K562 (cell line): ENCODE results near the gene PTPRC. TPM values are rescaled to one million over a fixed set of nuclear protein-coding genes. Genes with fewer than 3 reads are reported as not detected.

Experiments
- ATAC-seq: fragments of 200-7000 bp; cut with Tn5 transposase; 3 replicates; pipeline ENCODE4 v1.9.1; 2020; ENCODE audit warnings: moderate library complexity
- BruUV-seq: library from RNA; stranded (reverse); fragments of 400-500 nt; replicated peaks from 2 replicates; lab custom pipeline; 2021; lab: Mats Ljungman, UMichigan
- CTCF ChIA-PET: fragments of 300-600 bp; formaldehyde crosslinking; extraction: SDS; loops from one replicate; lab custom pipeline; 2021; ENCODE audit warnings: low intra/inter-chr PET ratio; lab: Yijun Ruan, JAX
- POLR2A ChIA-PET: fragments of 300-600, 350-650 bp; sonication (Branson Sonifier 250); formaldehyde crosslinking; extraction: SDS; loops from one replicate; lab custom pipeline; 2021; ENCODE audit warnings: antibody characterized with exemption, inconsistent platforms; lab: Yijun Ruan, JAX
- DNase-seq, 4 experiments: peaks; one replicate each; pipeline versions ENCODE4 v3.0.0 to v3.0.0-alpha.2; 2011 to 2018; ENCODE audit warnings: low spot score in 3 of 4, mixed read lengths in 3 of 4; ENCODE audit errors: extremely low read depth in 1 of 4
- FAIRE-seq: peaks from 2 replicates; lab custom pipeline; 2011; peaks lifted over from hg19 to GRCh38; lab: Jason Lieb, UNC
- H2AFZ ChIP-seq: 2 replicates; pipeline ENCODE4 v1.6.0; 2011; ENCODE audit warnings: low read depth, low read length, control low read depth, inconsistent platforms
- H3K27ac ChIP-seq: fragments of 200-600 bp; 3 replicates; pipeline ENCODE4 v1.8.0; 2011; ENCODE audit warnings: low read depth, mild to moderate bottlenecking, control low read depth, inconsistent platforms, low read length, moderate library complexity, mixed read lengths; ENCODE audit errors: extremely low read depth
- H3K27me3 ChIP-seq, 2 experiments: fragments of 300-600 bp in 1 of 2; 2 replicates in 1 of 2; 3 replicates in 1 of 2; pipeline versions ENCODE4 v1.6.0 to v1.8.0; 2011; ENCODE audit warnings: inconsistent platforms in 2 of 2, low read length in 2 of 2, mild to moderate bottlenecking in 1 of 2, mixed read lengths in 1 of 2, moderate library complexity in 1 of 2; ENCODE audit not compliant: control insufficient read depth in 2 of 2, insufficient read depth in 2 of 2
- H3K36me3 ChIP-seq: fragments of 300-600 bp; 3 replicates; pipeline ENCODE4 v1.8.0; 2011; ENCODE audit warnings: mild to moderate bottlenecking, low read length, inconsistent platforms; ENCODE audit not compliant: control insufficient read depth, insufficient read depth
- H3K4me1 ChIP-seq, 2 experiments: fragments of 200-600 bp in 1 of 2; replicated peaks in 1 of 2; 2 replicates in 1 of 2; 3 replicates in 1 of 2; pipeline versions ENCODE4 v1.5.1 to v1.8.0; 2011; ENCODE audit warnings: inconsistent platforms in 2 of 2, low read length in 2 of 2, mild to moderate bottlenecking in 1 of 2, mixed read lengths in 1 of 2, moderate library complexity in 1 of 2; ENCODE audit not compliant: control insufficient read depth in 2 of 2, insufficient read depth in 2 of 2
- H3K4me2 ChIP-seq: 2 replicates; pipeline ENCODE4 v1.6.1; 2011; ENCODE audit warnings: low read length, control low read depth, inconsistent platforms, mixed read lengths; ENCODE audit not compliant: insufficient read depth
- H3K4me3 ChIP-seq: fragments of 200-600 bp; sonication (generic), shearing (Covaris generic); 2 replicates; pipeline ENCODE4 v1.5.1; 2016; ENCODE audit warnings: control low read depth, inconsistent platforms
- H3K79me2 ChIP-seq: fragments of 200-600 bp; 3 replicates; pipeline ENCODE4 v1.8.0; 2011; ENCODE audit warnings: low read length, inconsistent platforms; ENCODE audit not compliant: control insufficient read depth, insufficient read depth
- H3K9ac ChIP-seq, 2 experiments: 2 replicates each; pipeline versions ENCODE4 v1.6.0 to v1.6.1; 2011; ENCODE audit warnings: low read depth in 2 of 2, low read length in 2 of 2, control low read depth in 1 of 2, inconsistent platforms in 1 of 2, mild to moderate bottlenecking in 1 of 2, mixed read lengths in 1 of 2; ENCODE audit not compliant: insufficient read depth in 1 of 2
- H3K9me1 ChIP-seq: one replicate; pipeline ENCODE4 v1.6.0; 2011; ENCODE audit warnings: inconsistent platforms, mild to moderate bottlenecking, low read length, moderate library complexity; ENCODE audit not compliant: control insufficient read depth, insufficient read depth
- H3K9me3 ChIP-seq: replicated peaks from 2 replicates; pipeline ENCODE4 v1.5.1; 2011; ENCODE audit warnings: low read depth, low read length, inconsistent platforms; ENCODE audit not compliant: control insufficient read depth, insufficient read depth
- H4K20me1 ChIP-seq: replicated peaks from 2 replicates; pipeline ENCODE4 v1.6.1; 2011; ENCODE audit warnings: low read length, inconsistent platforms, mixed read lengths; ENCODE audit not compliant: control insufficient read depth, insufficient read depth
- ARID1B ChIP-seq: fragments of 450-650 bp; IDR thresholded peaks from 2 replicates; pipeline ENCODE4 v1.6.1; 2016; ENCODE audit warnings: antibody characterized with exemption, mild to moderate bottlenecking, inconsistent platforms
- ARNT ChIP-seq, 2 experiments: fragments of 450-650 bp; IDR thresholded peaks; 2 replicates each; pipeline ENCODE4 v1.6.1; 2016; ENCODE audit warnings: mild to moderate bottlenecking in 1 of 2
- CC2D1A ChIP-seq: fragments of 450-650 bp; IDR thresholded peaks from 2 replicates; pipeline ENCODE4 v1.6.1; 2017; ENCODE audit warnings: mild to moderate bottlenecking
- CHAMP1 ChIP-seq: fragments of 450-650 bp; IDR thresholded peaks from 2 replicates; pipeline ENCODE4 v1.6.1; 2016; ENCODE audit warnings: mild to moderate bottlenecking
- HDAC6 ChIP-seq: IDR thresholded peaks from 2 replicates; pipeline ENCODE4 v1.6.1; 2012; ENCODE audit warnings: low read depth, mild to moderate bottlenecking, control low read depth, inconsistent platforms, low read length, moderate library complexity
- KDM1A ChIP-seq, 2 experiments: fragments of 450-650 bp; IDR thresholded peaks; 2 replicates each; pipeline ENCODE4 v1.6.1; 2016; ENCODE audit warnings: mild to moderate bottlenecking in 2 of 2
- MEIS2 ChIP-seq: fragments of 450-650 bp; IDR thresholded peaks from 2 replicates; pipeline ENCODE4 v1.6.1; 2014; ENCODE audit warnings: mild to moderate bottlenecking; ENCODE audit not compliant: partially characterized antibody
- MLX ChIP-seq, 2 experiments: fragments of 450-650 bp in 1 of 2; sonication (generic) in 1 of 2; formaldehyde crosslinking; conservative IDR thresholded peaks; 2 replicates each; pipeline versions ENCODE4 v1.4.0 to v1.8.1; 2020 to 2022; ENCODE audit warnings: mild to moderate bottlenecking in 1 of 2, missing genetic modification reagents in 1 of 2
- NFE2 ChIP-seq: IDR thresholded peaks from 2 replicates; pipeline ENCODE4 v1.6.1; 2014; ENCODE audit warnings: antibody characterized with exemption, low read depth
- PKNOX1 ChIP-seq: fragments of 450-650 bp; IDR thresholded peaks from 2 replicates; pipeline ENCODE4 v1.6.1; 2016
- PML ChIP-seq: IDR thresholded peaks from 2 replicates; pipeline ENCODE4 v1.6.1; 2012; ENCODE audit warnings: low read length, inconsistent platforms
- RNF2 ChIP-seq: sonication (generic); IDR thresholded peaks from 2 replicates; pipeline ENCODE4 v1.6.1; 2016
- SMAD4 ChIP-seq: fragments of 250-450 bp; sonication (Bioruptor Pico); conservative IDR thresholded peaks from 2 replicates; pipeline ENCODE4 v1.8.0; 2021; ENCODE audit warnings: inconsistent platforms, mild to moderate bottlenecking, moderate library complexity
- SMARCA4 ChIP-seq: fragments of 450-650 bp; IDR thresholded peaks from 2 replicates; pipeline ENCODE4 v1.6.1; 2016
- SMARCC2 ChIP-seq: fragments of 450-650 bp; IDR thresholded peaks from 2 replicates; pipeline ENCODE4 v1.6.1; 2017; ENCODE audit warnings: antibody characterized with exemption, moderate library complexity, mild to moderate bottlenecking, low read depth
- TCF3 ChIP-seq: sonication (generic); formaldehyde crosslinking; IDR thresholded peaks from 2 replicates; pipeline ENCODE4 v1.4.0; 2020; ENCODE audit warnings: mild to moderate bottlenecking, missing genetic modification reagents
- TEAD4 ChIP-seq, 2 experiments: sonication (generic) in 1 of 2; formaldehyde crosslinking in 1 of 2; IDR thresholded peaks; 2 replicates each; pipeline versions ENCODE4 v1.6.1 to v1.8.0; 2012 to 2022; ENCODE audit warnings: borderline replicate concordance in 1 of 2, inconsistent platforms in 1 of 2, low read length in 1 of 2, mild to moderate bottlenecking in 1 of 2, missing genetic modification reagents in 1 of 2
- VEZF1 ChIP-seq: fragments of 200-800 bp; sonication (Bioruptor generic); IDR thresholded peaks from 2 replicates; pipeline ENCODE4 v1.6.1; 2017; ENCODE audit warnings: missing genetic modification characterization, missing compliant biosample characterization
- ZNF316 ChIP-seq: fragments of 450-650 bp; IDR thresholded peaks from 2 replicates; pipeline ENCODE4 v1.6.1; 2016
- WGBS: fragments of 100-300 bp; shearing (Covaris generic); methylation state at CpG from one replicate; pipeline ENCODE4 v1.1.6; 2016; ENCODE audit warnings: low coverage, mixed read lengths; ENCODE audit not compliant: insufficient coverage; ENCODE audit errors: missing lambda C conversion rate; 5-methylcytosine and 5-hydroxymethylcytosine counted together
- in situ Hi-C: fragments of 300-500 bp; cut with MboI; formaldehyde crosslinking; loops from 4 replicates; pipeline ENCODE4 v1.15.0; 2018; ENCODE audit warnings: inconsistent platforms, mixed read lengths
- intact Hi-C: fragments of 100-400 bp; cut with micrococcal nuclease; formaldehyde crosslinking; loops from 2 replicates; pipeline ENCODE4 v1.14.2; 2022
- polyA plus RNA-seq, 8 experiments: library from polyadenylated mRNA; depleted of rRNA in 4 of 8; stranded (reverse) in 5 of 8; unstranded in 3 of 8; fragments of >200 nt; fragmentation: Nextera tagmentation in 2 of 8; fragmentation: Illumina TruSeq in 1 of 8; extraction: Ambion mirVana in 2 of 8; extraction: Trizol in 1 of 8; gene quantifications; 2 replicates each; pipeline versions ENCODE4 v1.2.1 to v1.2.3, GENCODE V29; 2011 to 2014; ENCODE audit warnings: inconsistent platforms in 1 of 8, missing spikeins in 1 of 8
- total RNA-seq, 7 experiments: library from RNA; depleted of rRNA in 6 of 7; stranded (reverse); fragments of >200 nt in 6 of 7; fragmentation: Illumina TruSeq in 2 of 7; extraction: Trizol in 2 of 7; gene quantifications; 2 replicates each; pipeline versions ENCODE4 v1.2.1 to v1.2.3, GENCODE V29; 2011 to 2021; ENCODE audit warnings: low replicate concordance in 1 of 7

Gene PTPRC
- total and polyA plus RNA-seq, 9 of the 15 experiments (the other 6 are each of a cell fraction or from before 2014, with no cell fraction given), result 7.1 to 107 (median 62.9) TPM

- in situ Hi-C loops, result no loop called here
- intact Hi-C loops, result no loop called here
- DNase-seq (peak in 2 of 4 experiments; percentile 61 to 86), FAIRE-seq (no peak), ATAC-seq (peak; percentile 65)
- no peaks in the 10 kb centered on the region for H3K79me2 ChIP-seq
- H3K9me1 ChIP-seq, result no peaks in the 10 kb centered on the region
- POLR2A ChIA-PET, result no interaction called here
- H3K4me3 ChIP-seq, result no peak overlapping the region
- no peaks in the 10 kb centered on the region for H4K20me1 ChIP-seq
- H3K9ac ChIP-seq, result peak overlapping the region in 1 of 2 experiments; percentile 22; a peak in 1 of 4 replicates
- no peaks in the 10 kb centered on the region for H3K36me3 ChIP-seq
- peak overlapping the region; percentile 47; the same call in 1 of the 2 replicates for H2AFZ ChIP-seq
- BruUV-seq, result no TSS peak
- WGBS, result 4% methylated on average over 1 of the region's 1 CpG
- H3K4me1 ChIP-seq, result peaks cover 3 to 31% of the 10 kb centered on the region in 2 experiments; a peak in 4 of 5 replicates
- no peaks in the 10 kb centered on the region for H3K27me3 ChIP-seq
- H3K4me2 ChIP-seq, result no peak overlapping the region
- peaks cover 6% of the 10 kb centered on the region; the same call in 1 of the 2 replicates for H3K9me3 ChIP-seq
- CTCF ChIA-PET, result no interaction called here
- H3K27ac ChIP-seq, result peak overlapping the region; percentile 61; the same call in 2 of the 3 replicates
- TF ChIP-seq CC2D1A (0 out of 2 replicates have a peak, but pooled peaks have one; percentile 50), KDM1A (IDR thresholded peaks at IDR 0.05) (peak; percentile 64 to 71; a peak in 3 of 4 replicates), SMARCA4 (peak; percentile 84), SMAD4 (no peak), SMARCC2 (0 out of 2 replicates have a peak, but pooled peaks have one; percentile 49), TCF3 (CRISPR knock-in tag) (peak; percentile 66), VEZF1 (CRISPR knock-in tag) (peak; percentile 31; the same call in 1 of the 2 replicates), ARNT (IDR thresholded peaks at IDR 0.05) (0 out of 4 replicates have a peak, but pooled peaks of 1 of the 2 experiments have one; percentile 40), ZNF316 (0 out of 2 replicates have a peak, but pooled peaks have one; percentile 23), RNF2 (0 out of 2 replicates have a peak, but pooled peaks have one; percentile 39), PKNOX1 (no peak), NFE2 (peak; percentile 81), HDAC6 (no peak), ARID1B (peak; percentile 91), MEIS2 (peak; percentile 52), CHAMP1 (0 out of 2 replicates have a peak, but pooled peaks have one; percentile 9), TEAD4 (IDR thresholded peaks at IDR 0.05; ENCODE audit: low read length) (peak; percentile 88), TEAD4 (CRISPR knock-in tag; IDR thresholded peaks at IDR 0.05; ENCODE audit: borderline replicate concordance) (no peak), MLX (CRISPR knock-in tag; conservative IDR thresholded peaks at IDR 0.05) (no peak), PML (peak; percentile 38; the same call in 1 of the 2 replicates)
Observed at GRCh38 chr1:198604975-198605374, 33.9 kb upstream of the PTPRC start.
